ENCODE measurements around the gene GAB2.

DNA sequence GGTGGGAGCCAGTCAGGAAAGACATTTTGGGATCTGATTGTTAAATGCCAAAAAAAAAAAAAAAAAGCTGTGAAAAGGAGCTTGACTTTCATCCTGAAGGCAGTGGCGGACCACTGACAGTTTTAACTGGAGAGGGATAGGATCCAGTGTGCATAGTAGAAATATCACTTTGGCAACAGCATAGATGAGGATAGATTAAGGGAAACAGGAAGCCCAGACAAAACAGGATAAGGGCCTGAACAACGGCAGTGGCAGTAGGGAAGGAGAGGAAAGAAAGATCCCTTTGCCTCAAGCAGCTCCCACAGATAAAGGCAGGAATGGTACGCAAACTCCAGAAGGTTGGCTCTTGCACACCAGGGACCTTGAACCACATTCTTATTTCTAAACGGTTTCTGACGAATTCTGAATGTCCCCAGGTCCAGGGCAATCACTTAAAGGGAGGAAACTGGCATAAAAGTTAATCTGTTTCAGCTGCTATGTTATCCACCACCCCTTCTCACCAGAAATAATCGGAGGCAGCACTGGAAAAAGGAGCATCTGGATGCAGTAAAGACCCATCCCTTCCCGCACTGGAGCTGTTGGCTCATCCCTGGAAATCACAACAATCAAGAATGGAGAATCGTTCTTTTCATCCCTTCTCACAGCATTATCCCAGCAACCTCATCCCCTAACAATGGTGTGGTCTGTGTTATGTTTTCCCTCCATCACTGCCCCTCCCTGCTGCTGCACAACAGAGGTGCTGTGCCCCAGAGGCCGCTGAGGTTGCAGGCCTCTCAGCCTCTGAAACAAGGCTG lies 99.1 kb downstream of the GAB2 start:
- TF ChIP-seq, protein P1, sequence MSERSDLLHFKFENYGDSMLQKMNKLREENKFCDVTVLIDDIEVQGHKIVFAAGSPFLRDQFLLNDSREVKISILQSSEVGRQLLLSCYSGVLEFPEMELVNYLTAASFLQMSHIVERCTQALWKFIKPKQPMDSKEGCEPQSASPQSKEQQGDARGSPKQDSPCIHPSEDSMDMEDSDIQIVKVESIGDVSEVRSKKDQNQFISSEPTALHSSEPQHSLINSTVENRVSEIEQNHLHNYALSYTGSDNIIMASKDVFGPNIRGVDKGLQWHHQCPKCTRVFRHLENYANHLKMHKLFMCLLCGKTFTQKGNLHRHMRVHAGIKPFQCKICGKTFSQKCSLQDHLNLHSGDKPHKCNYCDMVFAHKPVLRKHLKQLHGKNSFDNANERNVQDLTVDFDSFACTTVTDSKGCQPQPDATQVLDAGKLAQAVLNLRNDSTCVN (tag by site-specific recombination; optimal IDR thresholded peaks at IDR 0.05) = no peak
- TF ChIP-seq, protein P2, sequence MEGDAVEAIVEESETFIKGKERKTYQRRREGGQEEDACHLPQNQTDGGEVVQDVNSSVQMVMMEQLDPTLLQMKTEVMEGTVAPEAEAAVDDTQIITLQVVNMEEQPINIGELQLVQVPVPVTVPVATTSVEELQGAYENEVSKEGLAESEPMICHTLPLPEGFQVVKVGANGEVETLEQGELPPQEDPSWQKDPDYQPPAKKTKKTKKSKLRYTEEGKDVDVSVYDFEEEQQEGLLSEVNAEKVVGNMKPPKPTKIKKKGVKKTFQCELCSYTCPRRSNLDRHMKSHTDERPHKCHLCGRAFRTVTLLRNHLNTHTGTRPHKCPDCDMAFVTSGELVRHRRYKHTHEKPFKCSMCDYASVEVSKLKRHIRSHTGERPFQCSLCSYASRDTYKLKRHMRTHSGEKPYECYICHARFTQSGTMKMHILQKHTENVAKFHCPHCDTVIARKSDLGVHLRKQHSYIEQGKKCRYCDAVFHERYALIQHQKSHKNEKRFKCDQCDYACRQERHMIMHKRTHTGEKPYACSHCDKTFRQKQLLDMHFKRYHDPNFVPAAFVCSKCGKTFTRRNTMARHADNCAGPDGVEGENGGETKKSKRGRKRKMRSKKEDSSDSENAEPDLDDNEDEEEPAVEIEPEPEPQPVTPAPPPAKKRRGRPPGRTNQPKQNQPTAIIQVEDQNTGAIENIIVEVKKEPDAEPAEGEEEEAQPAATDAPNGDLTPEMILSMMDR (tag by site-specific recombination; IDR thresholded peaks at IDR 0.05) = no peak
- TF ChIP-seq ZNF48 (tag by site-specific recombination; IDR thresholded peaks at IDR 0.05) = no peak
